K562 (cell line): Measurements from ENCODE around the gene CRYAA. TPM values are rescaled to one million over a fixed set of nuclear protein-coding genes. Genes with fewer than 3 reads are reported as not detected.
A peak's percentile ranks its signal among the peaks of the same experiment; 100 is the strongest.

ENCODE experiments used
- ATAC-seq: fragments of 200-7000 bp; cut with Tn5 transposase; 3 replicates; pipeline ENCODE4 v1.9.1; 2020; ENCODE audit warnings: moderate library complexity
- BruUV-seq: library from RNA; stranded (reverse); fragments of 400-500 nt; replicated peaks from 2 replicates; lab custom pipeline; 2021; lab: Mats Ljungman, UMichigan
- CTCF ChIA-PET: fragments of 300-600 bp; formaldehyde crosslinking; extraction: SDS; loops from one replicate; lab custom pipeline; 2021; ENCODE audit warnings: low intra/inter-chr PET ratio; lab: Yijun Ruan, JAX
- POLR2A ChIA-PET: fragments of 300-600, 350-650 bp; sonication (Branson Sonifier 250); formaldehyde crosslinking; extraction: SDS; loops from one replicate; lab custom pipeline; 2021; ENCODE audit warnings: antibody characterized with exemption, inconsistent platforms; lab: Yijun Ruan, JAX
- DNase-seq, 4 experiments: peaks; one replicate each; pipeline versions ENCODE4 v3.0.0 to v3.0.0-alpha.2; 2011 to 2018; ENCODE audit warnings: low spot score in 3 of 4, mixed read lengths in 3 of 4; ENCODE audit errors: extremely low read depth in 1 of 4
- FAIRE-seq: peaks from 2 replicates; lab custom pipeline; 2011; peaks lifted over from hg19 to GRCh38; lab: Jason Lieb, UNC
- H2AFZ ChIP-seq: 2 replicates; pipeline ENCODE4 v1.6.0; 2011; ENCODE audit warnings: low read depth, low read length, control low read depth, inconsistent platforms
- H3K27ac ChIP-seq: fragments of 200-600 bp; 3 replicates; pipeline ENCODE4 v1.8.0; 2011; ENCODE audit warnings: low read depth, mild to moderate bottlenecking, control low read depth, inconsistent platforms, low read length, moderate library complexity, mixed read lengths; ENCODE audit errors: extremely low read depth
- H3K27me3 ChIP-seq, 2 experiments: fragments of 300-600 bp in 1 of 2; 2 replicates in 1 of 2; 3 replicates in 1 of 2; pipeline versions ENCODE4 v1.6.0 to v1.8.0; 2011; ENCODE audit warnings: inconsistent platforms in 2 of 2, low read length in 2 of 2, mild to moderate bottlenecking in 1 of 2, mixed read lengths in 1 of 2, moderate library complexity in 1 of 2; ENCODE audit not compliant: control insufficient read depth in 2 of 2, insufficient read depth in 2 of 2
- H3K36me3 ChIP-seq: fragments of 300-600 bp; 3 replicates; pipeline ENCODE4 v1.8.0; 2011; ENCODE audit warnings: mild to moderate bottlenecking, low read length, inconsistent platforms; ENCODE audit not compliant: control insufficient read depth, insufficient read depth
- H3K4me1 ChIP-seq, 2 experiments: fragments of 200-600 bp in 1 of 2; replicated peaks in 1 of 2; 2 replicates in 1 of 2; 3 replicates in 1 of 2; pipeline versions ENCODE4 v1.5.1 to v1.8.0; 2011; ENCODE audit warnings: inconsistent platforms in 2 of 2, low read length in 2 of 2, mild to moderate bottlenecking in 1 of 2, mixed read lengths in 1 of 2, moderate library complexity in 1 of 2; ENCODE audit not compliant: control insufficient read depth in 2 of 2, insufficient read depth in 2 of 2
- H3K4me2 ChIP-seq: 2 replicates; pipeline ENCODE4 v1.6.1; 2011; ENCODE audit warnings: low read length, control low read depth, inconsistent platforms, mixed read lengths; ENCODE audit not compliant: insufficient read depth
- H3K4me3 ChIP-seq: fragments of 200-600 bp; sonication (generic), shearing (Covaris generic); 2 replicates; pipeline ENCODE4 v1.5.1; 2016; ENCODE audit warnings: control low read depth, inconsistent platforms
- H3K79me2 ChIP-seq: fragments of 200-600 bp; 3 replicates; pipeline ENCODE4 v1.8.0; 2011; ENCODE audit warnings: low read length, inconsistent platforms; ENCODE audit not compliant: control insufficient read depth, insufficient read depth
- H3K9ac ChIP-seq, 2 experiments: 2 replicates each; pipeline versions ENCODE4 v1.6.0 to v1.6.1; 2011; ENCODE audit warnings: low read depth in 2 of 2, low read length in 2 of 2, control low read depth in 1 of 2, inconsistent platforms in 1 of 2, mild to moderate bottlenecking in 1 of 2, mixed read lengths in 1 of 2; ENCODE audit not compliant: insufficient read depth in 1 of 2
- H3K9me1 ChIP-seq: one replicate; pipeline ENCODE4 v1.6.0; 2011; ENCODE audit warnings: inconsistent platforms, mild to moderate bottlenecking, low read length, moderate library complexity; ENCODE audit not compliant: control insufficient read depth, insufficient read depth
- H3K9me3 ChIP-seq: replicated peaks from 2 replicates; pipeline ENCODE4 v1.5.1; 2011; ENCODE audit warnings: low read depth, low read length, inconsistent platforms; ENCODE audit not compliant: control insufficient read depth, insufficient read depth
- H4K20me1 ChIP-seq: replicated peaks from 2 replicates; pipeline ENCODE4 v1.6.1; 2011; ENCODE audit warnings: low read length, inconsistent platforms, mixed read lengths; ENCODE audit not compliant: control insufficient read depth, insufficient read depth
- CBX5 ChIP-seq: IDR thresholded peaks from 2 replicates; pipeline ENCODE4 v1.6.1; 2014; ENCODE audit warnings: low read depth, borderline replicate concordance
- TRIM28 ChIP-seq: fragments of 450-650 bp; IDR thresholded peaks from 2 replicates; pipeline ENCODE4 v1.6.1; 2017
- ZFP1 ChIP-seq: fragments of 450-650 bp; formaldehyde crosslinking; IDR thresholded peaks from 2 replicates; pipeline ENCODE4 v1.4.0; 2020; ENCODE audit warnings: mild to moderate bottlenecking, mixed read lengths
- WGBS: fragments of 100-300 bp; shearing (Covaris generic); methylation state at CpG from one replicate; pipeline ENCODE4 v1.1.6; 2016; ENCODE audit warnings: low coverage, mixed read lengths; ENCODE audit not compliant: insufficient coverage; ENCODE audit errors: missing lambda C conversion rate; 5-methylcytosine and 5-hydroxymethylcytosine counted together
- in situ Hi-C: fragments of 300-500 bp; cut with MboI; formaldehyde crosslinking; loops from 4 replicates; pipeline ENCODE4 v1.15.0; 2018; ENCODE audit warnings: inconsistent platforms, mixed read lengths
- intact Hi-C: fragments of 100-400 bp; cut with micrococcal nuclease; formaldehyde crosslinking; loops from 2 replicates; pipeline ENCODE4 v1.14.2; 2022
- polyA plus RNA-seq, 8 experiments: library from polyadenylated mRNA; depleted of rRNA in 4 of 8; stranded (reverse) in 5 of 8; unstranded in 3 of 8; fragments of >200 nt; fragmentation: Nextera tagmentation in 2 of 8; fragmentation: Illumina TruSeq in 1 of 8; extraction: Ambion mirVana in 2 of 8; extraction: Trizol in 1 of 8; gene quantifications; 2 replicates each; pipeline versions ENCODE4 v1.2.1 to v1.2.3, GENCODE V29; 2011 to 2014; ENCODE audit warnings: inconsistent platforms in 1 of 8, missing spikeins in 1 of 8
- total RNA-seq, 7 experiments: library from RNA; depleted of rRNA in 6 of 7; stranded (reverse); fragments of >200 nt in 6 of 7; fragmentation: Illumina TruSeq in 2 of 7; extraction: Trizol in 2 of 7; gene quantifications; 2 replicates each; pipeline versions ENCODE4 v1.2.1 to v1.2.3, GENCODE V29; 2011 to 2021; ENCODE audit warnings: low replicate concordance in 1 of 7
- TF ChIP-seq, protein P1 (sequence below): fragments of 450-650 bp; IDR thresholded peaks from 2 replicates; pipeline ENCODE4 v1.6.1; 2018; ENCODE audit warnings: mild to moderate bottlenecking, low read depth; ENCODE audit not compliant: partially characterized antibody
- TF ChIP-seq, protein P2 (sequence below), 2 experiments: fragments of 450-650 bp; IDR thresholded peaks; 2 replicates each; pipeline ENCODE4 v1.6.1; 2016; ENCODE audit warnings: mild to moderate bottlenecking in 2 of 2, borderline replicate concordance in 1 of 2, low read depth in 1 of 2, moderate library complexity in 1 of 2

Gene CRYAA
- total and polyA plus RNA-seq, 9 of the 15 experiments (the other 6 are each of a cell fraction or from before 2014, with no cell fraction given), result not detected

DNA sequence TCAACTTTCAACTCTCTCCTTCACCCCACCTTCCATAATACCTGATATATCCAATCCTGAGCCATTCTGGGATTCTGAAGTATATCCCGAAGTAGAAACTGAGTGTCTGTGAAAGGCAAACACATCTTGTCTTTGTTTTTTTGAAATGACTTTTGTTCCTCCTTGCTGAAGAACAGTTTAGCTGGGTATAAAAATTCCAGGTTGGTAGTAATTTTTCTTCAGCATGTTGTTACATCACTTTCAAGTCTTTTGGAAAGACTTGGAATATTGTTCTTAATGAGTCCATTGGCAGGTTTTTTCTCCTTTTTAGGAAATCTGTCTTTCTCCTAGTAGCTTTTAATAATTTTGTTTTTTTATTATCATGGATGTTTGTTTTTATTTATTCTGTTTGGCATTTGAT lies 32.7 kb downstream of the CRYAA start:
- TF ChIP-seq CBX5 (0 out of 2 replicates have a peak, but pooled peaks have one; percentile 10), TRIM28 (peak; percentile 75; the same call in 1 of the 2 replicates), ZFP1 (CRISPR knock-in tag) (peak; percentile 98)
- TF ChIP-seq, protein P1, sequence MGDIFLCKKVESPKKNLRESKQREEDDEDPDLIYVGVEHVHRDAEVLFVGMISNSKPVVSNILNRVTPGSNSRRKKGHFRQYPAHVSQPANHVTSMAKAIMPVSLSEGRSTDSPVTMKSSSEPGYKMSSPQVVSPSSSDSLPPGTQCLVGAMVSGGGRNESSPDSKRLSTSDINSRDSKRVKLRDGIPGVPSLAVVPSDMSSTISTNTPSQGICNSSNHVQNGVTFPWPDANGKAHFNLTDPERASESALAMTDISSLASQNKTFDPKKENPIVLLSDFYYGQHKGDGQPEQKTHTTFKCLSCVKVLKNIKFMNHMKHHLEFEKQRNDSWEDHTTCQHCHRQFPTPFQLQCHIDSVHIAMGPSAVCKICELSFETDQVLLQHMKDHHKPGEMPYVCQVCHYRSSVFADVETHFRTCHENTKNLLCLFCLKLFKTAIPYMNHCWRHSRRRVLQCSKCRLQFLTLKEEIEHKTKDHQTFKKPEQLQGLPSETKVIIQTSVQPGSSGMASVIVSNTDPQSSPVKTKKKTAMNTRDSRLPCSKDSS, result peak; percentile 17
- TF ChIP-seq, protein P2, sequence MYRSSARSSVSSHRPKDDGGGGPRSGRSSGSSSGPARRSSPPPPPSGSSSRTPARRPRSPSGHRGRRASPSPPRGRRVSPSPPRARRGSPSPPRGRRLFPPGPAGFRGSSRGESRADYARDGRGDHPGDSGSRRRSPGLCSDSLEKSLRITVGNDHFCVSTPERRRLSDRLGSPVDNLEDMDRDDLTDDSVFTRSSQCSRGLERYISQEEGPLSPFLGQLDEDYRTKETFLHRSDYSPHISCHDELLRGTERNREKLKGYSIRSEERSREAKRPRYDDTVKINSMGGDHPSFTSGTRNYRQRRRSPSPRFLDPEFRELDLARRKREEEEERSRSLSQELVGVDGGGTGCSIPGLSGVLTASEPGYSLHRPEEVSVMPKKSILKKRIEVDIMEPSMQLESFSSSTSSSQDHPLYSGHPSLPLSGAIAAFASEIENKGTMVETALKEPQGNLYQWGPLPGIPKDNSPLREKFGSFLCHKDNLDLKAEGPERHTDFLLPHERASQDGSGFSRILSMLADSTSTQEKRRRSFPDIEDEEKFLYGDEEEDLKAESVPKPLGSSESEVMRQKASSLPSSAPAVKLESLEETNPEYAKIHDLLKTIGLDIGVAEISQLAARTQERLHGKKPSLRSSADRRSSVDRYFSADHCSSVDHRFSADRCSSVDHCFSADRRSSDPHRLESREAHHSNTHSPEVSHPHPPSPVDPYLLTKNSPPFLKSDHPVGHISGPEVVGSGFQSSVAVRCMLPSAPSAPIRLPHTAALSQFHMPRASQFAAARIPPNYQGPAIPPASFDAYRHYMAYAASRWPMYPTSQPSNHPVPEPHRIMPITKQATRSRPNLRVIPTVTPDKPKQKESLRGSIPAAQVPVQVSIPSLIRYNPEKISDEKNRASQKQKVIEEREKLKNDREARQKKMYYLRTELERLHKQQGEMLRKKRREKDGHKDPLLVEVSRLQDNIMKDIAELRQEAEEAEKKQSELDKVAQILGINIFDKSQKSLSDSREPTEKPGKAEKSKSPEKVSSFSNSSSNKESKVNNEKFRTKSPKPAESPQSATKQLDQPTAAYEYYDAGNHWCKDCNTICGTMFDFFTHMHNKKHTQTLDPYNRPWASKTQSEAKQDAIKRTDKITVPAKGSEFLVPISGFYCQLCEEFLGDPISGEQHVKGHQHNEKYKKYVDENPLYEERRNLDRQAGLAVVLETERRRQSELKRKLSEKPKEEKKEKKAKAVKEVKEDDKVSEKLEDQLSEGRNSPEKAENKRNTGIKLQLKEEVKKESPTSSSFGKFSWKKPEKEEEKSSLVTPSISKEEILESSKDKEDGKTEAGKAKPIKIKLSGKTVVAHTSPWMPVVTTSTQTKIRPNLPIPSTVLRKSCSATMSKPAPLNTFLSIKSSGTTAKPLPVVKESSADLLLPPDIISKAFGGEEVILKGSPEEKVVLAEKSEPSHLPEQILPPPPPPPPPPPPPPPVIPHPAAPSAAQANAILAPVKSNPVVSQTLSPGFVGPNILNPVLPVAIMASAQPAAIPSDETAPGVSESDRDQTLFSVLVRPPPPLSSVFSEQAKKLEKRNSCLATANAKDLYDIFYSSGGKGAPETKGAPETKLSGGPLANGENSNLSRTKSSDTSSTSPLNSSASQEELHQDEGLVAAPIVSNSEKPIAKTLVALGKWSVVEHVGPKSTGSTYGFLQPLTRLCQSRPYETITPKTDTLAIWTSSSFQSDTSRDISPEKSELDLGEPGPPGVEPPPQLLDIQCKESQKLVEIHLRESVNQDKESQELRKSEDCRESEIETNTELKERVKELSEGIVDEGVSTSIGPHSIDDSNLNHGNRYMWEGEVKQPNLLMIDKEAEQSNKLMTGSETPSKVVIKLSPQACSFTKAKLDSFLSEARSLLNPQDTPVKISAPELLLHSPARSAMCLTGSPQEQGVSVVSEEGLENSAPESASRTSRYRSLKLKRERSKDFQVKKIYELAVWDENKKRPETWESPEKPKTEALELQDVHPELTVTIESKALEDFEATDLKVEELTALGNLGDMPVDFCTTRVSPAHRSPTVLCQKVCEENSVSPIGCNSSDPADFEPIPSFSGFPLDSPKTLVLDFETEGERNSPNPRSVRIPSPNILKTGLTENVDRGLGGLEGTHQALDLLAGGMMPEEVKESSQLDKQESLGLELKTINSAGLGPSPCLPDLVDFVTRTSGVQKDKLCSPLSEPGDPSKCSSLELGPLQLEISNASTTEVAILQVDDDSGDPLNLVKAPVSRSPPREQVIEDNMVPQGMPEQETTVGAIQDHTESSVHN (IDR thresholded peaks at IDR 0.05; ENCODE audit: borderline replicate concordance in 1 of 2, low read depth in 1 of 2), result no peak
- TF ChIP-seq, all 486 proteins: peak for 4
- Histone ChIP-seq H2AFZ (no peak overlapping the region), H3K9ac (no peak overlapping the region), H3K27ac (no peak overlapping the region), H3K4me2 (no peak overlapping the region), H3K36me3 (no peaks in the 10 kb centered on the region), H3K79me2 (no peaks in the 10 kb centered on the region), H3K9me1 (no peaks in the 10 kb centered on the region), H3K4me3 (no peak overlapping the region), H3K9me3 (peaks cover 5% of the 10 kb centered on the region; the same call in 1 of the 2 replicates), H4K20me1 (no peaks in the 10 kb centered on the region), H3K4me1 (no peaks in the 10 kb centered on the region), H3K27me3 (peaks cover 12 to 18% of the 10 kb centered on the region in 2 experiments)
- 0% methylated on average over 1 of the region's 1 CpG for WGBS
- POLR2A ChIA-PET, result no interaction called here
- intact Hi-C loops (no loop called here), in situ Hi-C loops (loop anchor here (25.0 kb wide), 1 partner anchor 286 kb away; no protein-coding TSS in a partner anchor)
- CTCF ChIA-PET, result no interaction called here
- ATAC-seq, result no peak
- DNase-seq, result no peak
- peak; percentile 29 for FAIRE-seq
- no TSS peak for BruUV-seq
